Mucosa of descending colon (tissue), 3 donors: ENCODE results near the gene HDC. TPM values are rescaled to one million over a fixed set of nuclear protein-coding genes. Genes with fewer than 3 reads are reported as not detected.

Experiments
- ATAC-seq: fragments of 200-7000 bp; cut with Tn5 transposase; one replicate; pipeline ENCODE4 v1.9.1; 2020; ENCODE audit warnings: mild to moderate bottlenecking, moderate library complexity
- DNase-seq, 3 donors: peaks; one replicate each; pipeline ENCODE4 v3.0.0-alpha.2; 2020
- H3K36me3 ChIP-seq: fragments of 200-600 bp; one replicate; pipeline ENCODE4 v1.8.0; 2021; ENCODE audit warnings: low read depth, mild to moderate bottlenecking
- H3K4me1 ChIP-seq: fragments of 200-600 bp; one replicate; pipeline ENCODE4 v1.8.0; 2021; ENCODE audit warnings: low read depth, mild to moderate bottlenecking
- H3K4me3 ChIP-seq: fragments of 200-600 bp; one replicate; pipeline ENCODE4 v1.8.0; 2021; ENCODE audit warnings: mild to moderate bottlenecking
- H3K9me3 ChIP-seq: fragments of 200-600 bp; one replicate; pipeline ENCODE4 v1.8.0; 2021; ENCODE audit warnings: mild to moderate bottlenecking
- CTCF ChIP-seq: fragments of 200-600 bp; IDR thresholded peaks from one replicate; pipeline ENCODE4 v1.8.0; 2022; ENCODE audit warnings: antibody characterized with exemption, mild to moderate bottlenecking
- intact Hi-C, 2 donors: fragments of 100-400 bp; cut with DNase I in 1 of 2; cut with micrococcal nuclease in 1 of 2; formaldehyde crosslinking; loops; one replicate each; pipeline versions ENCODE4 v1.11.0 to v1.11.1; 2022; cut with DNase I, micrococcal nuclease
- total RNA-seq, 3 donors: library from RNA; stranded (reverse); fragmentation: NEBNext Ultra II Directional in 2 of 3; extraction: Animal tissue kit (Norgen Biotek cat#: 25700) in 2 of 3; gene quantifications; one replicate each; pipeline versions ENCODE4 v1.2.1 to v1.2.4, GENCODE V29; 2021 to 2023
- donor health status: DM: no; HTN: no; CAD: no; lungs with moderate emphysema.
- donor health status: DM: no; HTN: no; CAD: no.
- donor health status: DM: no; HTN: yes; CAD: no.

Gene HDC
- total RNA-seq, 3 donors from 2014 or later, result 0.52 to 5.0 (median 4.9) TPM

GRCh38 chr15:50225938-50226337, 39.6 kb downstream of the HDC start:
- TF ChIP-seq CTCF, result no peak
- Histone ChIP-seq H3K9me3 (no peaks in the 10 kb centered on the region), H3K4me1 (peaks cover 4% of the 10 kb centered on the region), H3K36me3 (no peaks in the 10 kb centered on the region), H3K4me3 (no peak overlapping the region)
- DNase-seq (no peak), ATAC-seq (no peak)
- intact Hi-C loops, result no loop called here

- intact Hi-C loops, result no loop called here
- peaks cover 8% of the 10 kb centered on the region for H3K4me1 ChIP-seq
- DNase-seq, result no peak
- no peak for ATAC-seq
- no peaks in the 10 kb centered on the region for H3K9me3 ChIP-seq
- no peaks in the 10 kb centered on the region for H3K36me3 ChIP-seq
- TF ChIP-seq CTCF, result no peak
- H3K4me3 ChIP-seq, result no peak overlapping the region
Measured at GRCh38 chr15:50225057-50225456, 40.5 kb downstream of the HDC start.

- H3K9me3 ChIP-seq, result no peaks in the 10 kb centered on the region
- H3K36me3 ChIP-seq, result no peaks in the 10 kb centered on the region
- no peak for TF ChIP-seq CTCF
- DNase-seq, result no peak
- ATAC-seq, result no peak
- H3K4me3 ChIP-seq, result no peak overlapping the region
- intact Hi-C loops, result no loop called here
- H3K4me1 ChIP-seq, result peaks cover 8% of the 10 kb centered on the region
Measured at GRCh38 chr15:50224606-50225005, 40.9 kb downstream of the HDC start.

- ATAC-seq (no peak), DNase-seq (no peak)
- intact Hi-C loops, result no loop called here
- no peak overlapping the region for H3K4me3 ChIP-seq
- TF ChIP-seq CTCF, result no peak
- H3K9me3 ChIP-seq, result no peaks in the 10 kb centered on the region
- H3K4me1 ChIP-seq, result peaks cover 8% of the 10 kb centered on the region
- no peaks in the 10 kb centered on the region for H3K36me3 ChIP-seq
Measured at GRCh38 chr15:50222181-50222580, 43.3 kb downstream of the HDC start.

- intact Hi-C loops, result no loop called here
- no peaks in the 10 kb centered on the region for H3K9me3 ChIP-seq
- no peaks in the 10 kb centered on the region for H3K36me3 ChIP-seq
- peaks cover 8% of the 10 kb centered on the region for H3K4me1 ChIP-seq
- no peak for DNase-seq
- H3K4me3 ChIP-seq, result no peak overlapping the region
- TF ChIP-seq CTCF, result no peak
- ATAC-seq, result no peak
Measured at GRCh38 chr15:50219820-50220219, 45.7 kb downstream of the HDC start.

GRCh38 chr15:50218691-50219090, 46.8 kb downstream of the HDC start:
- H3K4me3 ChIP-seq, result no peak overlapping the region
- H3K36me3 ChIP-seq, result no peaks in the 10 kb centered on the region
- intact Hi-C loops, result no loop called here
- no peaks in the 10 kb centered on the region for H3K9me3 ChIP-seq
- H3K4me1 ChIP-seq, result peaks cover 8% of the 10 kb centered on the region
- ATAC-seq, result no peak
- no peak for TF ChIP-seq CTCF
- DNase-seq, result no peak
